IPS-20b (cell line): ENCODE measurements around the gene LIPE.

Experiments used
- H3K27ac ChIP-seq: one replicate; pipeline ENCODE4 v1.5.1; 2013; ENCODE audit warnings: low read length
- H3K27me3 ChIP-seq: 2 replicates; pipeline ENCODE4 v1.6.1; 2013; ENCODE audit warnings: mild to moderate bottlenecking, low read length, inconsistent platforms; ENCODE audit not compliant: insufficient read depth
- H3K36me3 ChIP-seq: 2 replicates; pipeline ENCODE4 v1.6.1; 2013; ENCODE audit warnings: low read depth, mild to moderate bottlenecking, inconsistent platforms, low read length, moderate library complexity; ENCODE audit not compliant: insufficient read depth
- H3K4me1 ChIP-seq: 2 replicates; pipeline ENCODE4 v1.6.1; 2013; ENCODE audit warnings: mild to moderate bottlenecking, control low read depth, inconsistent platforms, low read length, moderate library complexity; ENCODE audit not compliant: insufficient read depth
- H3K4me3 ChIP-seq: 2 replicates; pipeline ENCODE4 v1.5.1; 2013; ENCODE audit warnings: mild to moderate bottlenecking, low read length, inconsistent platforms
- H3K9ac ChIP-seq: 2 replicates; pipeline ENCODE4 v1.6.1; 2013; ENCODE audit warnings: low read depth, mild to moderate bottlenecking, inconsistent platforms, low read length, moderate library complexity
- H3K9me3 ChIP-seq: 2 replicates; pipeline ENCODE4 v1.6.1; 2013; ENCODE audit warnings: mild to moderate bottlenecking, low read depth, low read length, inconsistent platforms; ENCODE audit not compliant: insufficient read depth

The LIPE gene

DNA sequence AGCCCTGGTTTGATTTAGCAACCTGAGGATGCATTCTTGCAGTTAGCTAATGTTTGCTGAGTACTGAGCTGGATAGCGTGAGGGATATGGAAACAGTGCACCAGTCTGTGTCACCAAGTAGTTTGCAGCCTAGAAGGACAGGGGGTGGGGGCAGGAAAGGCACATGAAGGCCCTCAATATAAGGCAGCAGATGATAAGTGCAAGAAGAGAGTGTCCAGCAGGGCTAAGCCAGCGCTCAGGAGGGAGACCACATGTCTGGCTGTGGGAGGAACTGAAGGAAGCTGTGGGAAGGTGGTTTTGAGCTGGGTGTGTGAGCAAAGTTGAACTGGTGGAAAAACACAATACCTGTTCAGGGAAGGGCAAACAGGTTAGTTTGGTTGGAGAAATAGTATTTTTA lies 13.9 kb upstream of the LIPE start:
- H3K4me1 ChIP-seq = 0 out of 2 replicates have a peak, but pooled peaks cover 3% of the 10 kb centered on the region
- H3K9me3 ChIP-seq = no peaks in the 10 kb centered on the region
- H3K27ac ChIP-seq = no peak overlapping the region
- H3K27me3 ChIP-seq = peaks cover 21% of the 10 kb centered on the region
- no peaks in the 10 kb centered on the region for H3K36me3 ChIP-seq
- no peak overlapping the region for H3K9ac ChIP-seq
- no peak overlapping the region for H3K4me3 ChIP-seq

DNA sequence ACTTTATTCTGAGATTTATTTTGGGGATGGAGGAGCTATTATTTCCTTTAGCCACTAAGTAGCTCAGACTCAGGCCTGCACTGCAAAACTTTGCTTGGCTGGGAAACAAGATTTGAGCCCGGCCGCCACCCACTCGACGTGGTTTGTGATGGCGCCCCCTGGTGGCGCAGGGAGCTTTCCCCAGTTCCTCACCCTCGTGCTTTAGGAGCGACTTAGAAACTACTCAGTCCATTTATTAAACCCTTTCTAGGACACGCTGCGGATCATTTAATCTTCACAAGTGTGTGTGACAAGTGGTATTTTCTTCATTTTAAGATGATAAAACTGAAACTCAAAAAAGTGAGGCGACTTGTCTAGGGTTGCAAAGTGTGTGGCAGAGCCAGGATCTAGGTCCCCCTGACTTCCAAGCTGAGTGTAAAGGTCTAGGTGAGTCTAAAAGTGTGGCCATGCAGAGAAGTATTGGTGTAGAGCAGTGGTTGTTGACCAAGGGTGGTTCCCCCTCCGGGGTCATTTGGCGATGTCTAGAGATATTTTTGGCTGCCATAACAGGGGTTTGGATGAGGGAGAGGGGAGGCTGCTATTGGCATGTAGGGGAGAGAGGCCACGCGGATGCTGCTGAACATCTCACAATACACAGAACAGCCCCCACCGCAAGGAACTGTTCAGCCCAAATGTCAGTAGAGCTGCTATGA lies 13.3 kb upstream of the LIPE start:
- no peak overlapping the region for H3K9ac ChIP-seq
- H3K27ac ChIP-seq = no peak overlapping the region
- peaks cover 21% of the 10 kb centered on the region for H3K27me3 ChIP-seq
- no peaks in the 10 kb centered on the region for H3K9me3 ChIP-seq
- H3K4me3 ChIP-seq = no peak overlapping the region
- 0 out of 2 replicates have a peak, but pooled peaks cover 3% of the 10 kb centered on the region for H3K4me1 ChIP-seq
- H3K36me3 ChIP-seq = no peaks in the 10 kb centered on the region

DNA sequence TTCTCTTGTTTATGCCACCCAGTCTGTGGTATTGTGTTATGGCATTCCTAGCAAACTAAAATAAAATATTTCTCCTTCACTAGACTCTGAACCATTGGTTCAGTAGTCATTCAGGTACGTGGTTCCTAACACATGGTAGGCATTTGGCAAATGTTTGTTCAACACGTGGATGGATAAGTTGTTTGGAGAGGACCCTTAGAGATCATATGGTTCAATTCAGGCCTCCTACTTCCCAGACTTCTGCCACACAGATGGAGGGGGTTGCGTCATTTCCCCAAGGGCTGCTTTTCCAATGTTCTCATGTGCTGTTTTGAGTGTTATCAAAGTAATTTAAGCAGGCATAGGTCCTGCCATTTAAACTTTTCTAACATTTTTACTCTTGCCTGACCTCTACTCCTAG lies 8.8 kb upstream of the LIPE start:
- Histone ChIP-seq H3K36me3 (no peaks in the 10 kb centered on the region), H3K27ac (no peak overlapping the region), H3K9me3 (no peaks in the 10 kb centered on the region), H3K27me3 (peaks cover 6% of the 10 kb centered on the region), H3K4me3 (no peak overlapping the region), H3K9ac (no peak overlapping the region), H3K4me1 (peaks cover 2% of the 10 kb centered on the region; the same call in 1 of the 2 replicates)

DNA sequence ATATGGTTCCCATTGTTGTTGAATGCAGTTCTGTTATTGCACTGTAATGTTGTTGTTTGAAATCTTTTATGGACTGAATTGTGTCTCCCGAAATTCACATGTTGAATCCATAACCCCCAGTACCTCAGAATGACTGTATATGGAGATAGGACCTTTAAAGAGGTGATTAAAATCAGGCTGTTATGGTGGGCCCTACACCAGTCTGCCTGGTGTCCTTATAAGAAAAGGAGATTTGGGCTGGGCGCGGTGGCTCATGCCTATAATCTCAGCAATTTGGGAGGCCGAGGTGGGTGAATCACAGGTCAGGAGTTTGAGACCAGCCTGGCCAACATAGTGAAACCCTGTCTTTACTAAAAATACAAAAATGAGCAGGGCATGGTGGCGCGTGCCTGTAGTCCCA lies 8.1 kb upstream of the LIPE start:
- Histone ChIP-seq H3K9ac (no peak overlapping the region), H3K4me3 (no peak overlapping the region)

DNA sequence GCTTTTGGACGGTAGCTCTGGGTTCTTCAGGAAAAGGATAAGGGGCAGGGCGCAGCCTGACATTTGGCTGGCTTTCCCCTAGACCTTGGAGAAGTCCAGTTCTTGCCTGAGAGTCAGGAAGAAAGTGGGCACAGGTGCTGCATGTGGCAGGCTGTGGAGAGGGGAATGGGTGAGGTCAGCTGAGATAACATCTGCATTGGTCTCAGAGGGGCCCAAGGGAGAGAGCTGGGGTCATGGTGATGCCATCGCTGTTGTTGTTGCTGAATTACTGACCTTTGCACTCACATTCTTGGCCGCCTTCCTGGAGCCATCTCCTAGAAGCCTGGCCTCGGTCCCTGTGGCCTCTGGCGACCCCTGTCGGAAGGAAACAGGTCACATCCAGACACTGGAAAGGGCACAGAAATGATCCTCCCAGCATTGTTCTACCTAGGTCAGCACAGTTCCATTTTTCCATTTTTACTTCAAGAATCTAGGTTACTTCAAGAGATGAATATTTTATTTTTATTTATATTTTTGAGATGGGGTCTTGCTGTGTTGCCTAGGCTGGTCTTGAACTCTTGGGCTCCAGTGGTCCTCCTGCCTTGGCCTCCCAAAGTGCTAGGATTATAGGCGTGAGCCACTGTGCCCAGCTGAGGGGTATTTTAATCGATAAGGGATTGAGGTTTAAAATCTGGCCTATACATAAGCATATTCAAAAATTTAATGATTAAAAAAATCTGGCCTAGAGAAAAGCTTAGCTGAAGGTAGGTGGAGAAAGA lies 6.5 kb upstream of the LIPE start:
- Histone ChIP-seq H3K4me3 (no peak overlapping the region), H3K9ac (no peak overlapping the region), H3K27me3 (peaks cover under 1% of the 10 kb centered on the region; the same call in 1 of the 2 replicates)

More for the DNA sequence above, 8.1 kb upstream of the LIPE start:
- no peaks in the 10 kb centered on the region for H3K9me3 ChIP-seq
- H3K27me3 ChIP-seq = no peaks in the 10 kb centered on the region
- no peak overlapping the region for H3K27ac ChIP-seq
- H3K36me3 ChIP-seq = no peaks in the 10 kb centered on the region
- H3K4me1 ChIP-seq = peaks cover 2% of the 10 kb centered on the region; the same call in 1 of the 2 replicates

DNA sequence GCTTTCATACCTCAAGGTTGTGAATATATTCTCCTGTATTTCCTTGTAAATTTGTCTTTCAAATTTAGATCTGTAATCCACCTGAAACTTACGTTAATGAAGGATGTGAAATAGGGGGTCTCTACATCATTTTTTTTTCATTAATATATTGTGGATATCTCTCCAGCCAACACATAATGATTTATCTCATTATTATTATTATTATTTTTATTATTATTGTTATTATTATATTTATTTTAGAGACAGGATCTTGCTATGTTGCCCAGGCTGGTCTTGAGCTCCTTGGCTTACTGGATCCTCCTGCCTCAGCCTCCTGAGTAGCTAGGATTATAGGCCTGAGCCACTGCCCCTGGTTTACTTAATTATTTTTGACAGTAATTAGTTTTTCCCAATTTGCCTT lies 4.3 kb upstream of the LIPE start:
- peaks cover 2% of the 10 kb centered on the region; the same call in 1 of the 2 replicates for H3K4me1 ChIP-seq
- H3K4me3 ChIP-seq = no peak overlapping the region
- H3K9ac ChIP-seq = no peak overlapping the region
- H3K27ac ChIP-seq = no peak overlapping the region
- peaks cover 19% of the 10 kb centered on the region for H3K27me3 ChIP-seq
- H3K36me3 ChIP-seq = no peaks in the 10 kb centered on the region
- H3K9me3 ChIP-seq = no peaks in the 10 kb centered on the region

More for the DNA sequence above, 6.5 kb upstream of the LIPE start:
- Histone ChIP-seq H3K36me3 (no peaks in the 10 kb centered on the region), H3K27ac (no peak overlapping the region), H3K9me3 (no peaks in the 10 kb centered on the region), H3K4me1 (peaks cover 2% of the 10 kb centered on the region; the same call in 1 of the 2 replicates)

DNA sequence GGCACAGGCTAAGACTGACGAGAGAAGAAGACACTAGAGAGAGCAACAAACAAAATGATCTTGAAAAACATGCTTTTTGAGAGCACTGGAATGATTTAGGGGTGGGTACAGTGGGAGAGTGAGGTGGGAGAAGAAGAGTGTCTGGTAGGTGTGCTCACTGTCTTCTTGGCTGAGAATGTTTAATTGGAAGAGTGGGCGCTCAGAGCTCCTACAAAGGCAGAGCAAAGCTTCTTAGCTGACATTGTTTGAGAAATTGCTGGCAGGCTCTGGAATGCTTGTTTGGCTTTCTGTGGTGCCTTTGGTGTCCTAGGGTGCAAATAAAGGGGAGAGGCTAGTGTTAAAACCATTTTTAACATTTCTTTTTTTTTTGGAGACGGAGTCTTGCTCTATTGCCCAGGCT lies 1.5 kb upstream of the LIPE start:
- Histone ChIP-seq H3K27ac (no peak overlapping the region), H3K4me3 (no peak overlapping the region), H3K36me3 (no peaks in the 10 kb centered on the region), H3K4me1 (peaks cover 2% of the 10 kb centered on the region; the same call in 1 of the 2 replicates), H3K9me3 (no peaks in the 10 kb centered on the region), H3K9ac (no peak overlapping the region), H3K27me3 (peaks cover 48% of the 10 kb centered on the region)

DNA sequence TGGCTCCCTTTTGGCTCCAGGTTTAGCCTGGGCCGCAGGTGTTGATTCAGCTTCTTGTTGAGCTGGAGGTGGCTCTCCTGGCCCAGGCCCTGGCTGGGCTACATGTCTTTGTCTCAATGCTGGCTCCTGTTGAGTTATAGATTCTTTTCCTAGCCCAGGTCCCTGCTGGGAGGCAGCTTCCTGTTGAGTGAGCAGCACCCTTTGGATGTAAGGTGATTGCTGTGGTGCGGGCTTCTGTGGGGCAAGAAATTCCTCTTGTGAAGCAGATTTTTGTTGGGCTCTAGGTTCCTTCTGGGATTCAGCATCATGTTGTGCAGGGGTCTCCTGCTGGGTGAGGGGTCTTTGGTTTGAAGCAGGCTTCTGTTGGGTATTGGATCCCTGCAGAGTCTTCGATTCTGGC lies 545 bp downstream of the LIPE start:
- Histone ChIP-seq H3K36me3 (no peaks in the 10 kb centered on the region), H3K27me3 (peaks cover 67% of the 10 kb centered on the region)

DNA sequence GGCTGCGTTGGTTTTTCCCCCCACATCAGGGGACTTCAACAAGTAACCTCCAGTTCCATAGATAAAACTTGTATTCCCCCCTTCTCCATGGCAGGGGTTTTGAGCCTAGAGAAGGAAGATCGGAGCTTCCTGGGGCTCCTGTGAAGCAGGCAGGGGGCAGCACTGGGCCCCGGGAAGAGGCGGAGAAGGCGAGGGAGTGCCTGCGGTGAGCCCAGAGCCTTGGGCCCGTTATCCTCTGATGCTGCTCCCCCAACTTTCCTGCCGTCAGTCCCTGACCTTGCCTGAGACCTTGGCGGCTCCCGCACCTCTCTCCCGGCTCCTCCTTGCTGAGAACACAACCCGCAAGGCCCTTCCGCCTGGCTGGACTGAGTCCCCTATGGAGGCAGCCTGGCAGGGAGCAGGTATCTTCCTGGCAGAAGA lies 2.5 kb downstream of the LIPE start:
- Histone ChIP-seq H3K9ac (no peak overlapping the region), H3K4me3 (no peak overlapping the region), H3K4me1 (no peaks in the 10 kb centered on the region)

More for the DNA sequence above, 545 bp downstream of the LIPE start:
- Histone ChIP-seq H3K4me3 (no peak overlapping the region), H3K4me1 (no peaks in the 10 kb centered on the region), H3K9ac (no peak overlapping the region), H3K9me3 (no peaks in the 10 kb centered on the region), H3K27ac (no peak overlapping the region)

DNA sequence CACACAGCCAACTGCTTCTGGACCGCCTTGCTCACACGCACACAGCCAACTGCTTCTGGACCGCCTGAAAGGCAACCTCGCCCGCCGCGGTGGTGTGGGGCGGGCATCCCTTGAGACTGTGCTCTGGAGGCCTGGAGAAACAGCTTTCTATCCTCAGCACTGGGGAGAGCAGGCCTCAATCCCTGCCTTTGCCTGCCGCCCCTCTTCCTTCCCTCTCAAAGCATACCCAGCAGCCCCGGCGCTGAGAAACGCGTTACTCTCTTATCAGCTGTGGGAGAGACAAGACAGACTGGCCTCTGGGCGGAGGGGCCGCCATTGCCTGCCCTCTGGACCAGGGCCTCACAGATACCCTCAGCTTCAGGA lies 2.9 kb downstream of the LIPE start:
- Histone ChIP-seq H3K4me1 (no peaks in the 10 kb centered on the region), H3K4me3 (peak overlapping the region; percentile 79; the same call in 1 of the 2 replicates), H3K27me3 (peaks cover 83% of the 10 kb centered on the region), H3K9ac (no peak overlapping the region), H3K9me3 (no peaks in the 10 kb centered on the region), H3K36me3 (no peaks in the 10 kb centered on the region), H3K27ac (no peak overlapping the region)

More for the DNA sequence above, 2.5 kb downstream of the LIPE start:
- H3K27me3 ChIP-seq = peaks cover 83% of the 10 kb centered on the region
- no peak overlapping the region for H3K27ac ChIP-seq
- H3K36me3 ChIP-seq = no peaks in the 10 kb centered on the region
- H3K9me3 ChIP-seq = no peaks in the 10 kb centered on the region

DNA sequence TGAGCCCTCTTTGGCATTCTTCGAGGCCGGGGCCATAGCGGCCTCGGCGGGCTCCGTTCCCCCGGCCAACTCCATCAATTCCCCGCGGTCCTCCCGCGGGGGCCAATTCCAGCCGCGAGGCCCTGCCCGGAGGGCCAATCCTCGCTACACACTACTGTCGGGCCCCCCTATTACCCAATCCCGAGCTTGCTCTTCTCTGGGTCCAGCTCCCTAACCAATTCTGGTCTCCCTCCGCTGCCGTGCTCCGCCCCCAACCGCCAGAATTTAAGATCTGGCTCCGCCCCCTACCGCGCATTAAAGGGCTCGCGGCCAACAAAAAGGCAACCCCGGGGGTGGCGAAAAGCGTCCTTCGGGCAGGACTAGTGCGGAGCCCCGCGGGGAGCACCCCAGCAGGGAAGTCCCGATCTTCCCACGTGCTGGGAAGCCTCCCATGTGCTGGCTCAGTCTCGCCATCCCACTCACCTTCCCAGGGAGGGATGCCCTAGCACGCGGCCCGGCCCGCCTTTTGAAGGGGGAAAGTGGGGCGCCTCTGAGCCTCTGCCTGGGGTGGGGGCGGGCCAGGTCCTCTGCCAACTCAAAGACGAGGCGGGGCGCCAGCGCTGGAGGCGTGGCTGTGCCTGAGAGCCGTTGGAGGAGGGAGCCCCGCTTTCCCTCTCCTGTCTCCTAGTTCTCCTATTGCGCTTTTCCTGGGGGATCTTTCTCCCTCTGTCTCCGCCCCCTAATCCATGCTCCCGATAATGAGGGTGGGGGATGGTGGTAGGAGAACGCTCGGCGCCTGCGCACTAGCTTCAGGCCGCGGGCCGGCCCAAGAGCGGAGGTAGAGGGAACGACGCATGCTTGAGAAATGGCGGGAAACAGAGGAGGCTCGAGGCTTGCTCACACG lies 3.5 kb downstream of the LIPE start:
- Histone ChIP-seq H3K27ac (no peak overlapping the region), H3K27me3 (peaks cover 83% of the 10 kb centered on the region), H3K4me3 (peak overlapping the region; percentile 79), H3K9me3 (no peaks in the 10 kb centered on the region), H3K4me1 (no peaks in the 10 kb centered on the region), H3K36me3 (no peaks in the 10 kb centered on the region), H3K9ac (peak overlapping the region; percentile 66; the same call in 1 of the 2 replicates)
